Right lobe of liver (tissue), 6 donors: Measurements from ENCODE around the gene PLXNA4. TPM values are rescaled to one million over a fixed set of nuclear protein-coding genes. Genes with fewer than 3 reads are reported as not detected.
A peak's percentile ranks its signal among the peaks of the same experiment; 100 is the strongest.
"Not testable (repeated sequence)": the region's sequence is repeated elsewhere in the genome, so short reads cannot be mapped to it uniquely, and the experiment has no call there.

Experiments used
- ATAC-seq, 4 donors: fragments of 200-7000 bp; cut with Tn5 transposase; one replicate each; pipeline ENCODE4 v1.9.1; 2020; ENCODE audit warnings: mild to moderate bottlenecking in 4 of 4, moderate library complexity in 4 of 4
- DNase-seq, 3 donors: peaks; one replicate each; pipeline ENCODE4 v3.0.0-alpha.2; 2020
- H3K27ac ChIP-seq, 3 donors: fragments of 200-600 bp; one replicate each; pipeline ENCODE4 v1.8.0; 2022
- H3K27me3 ChIP-seq, 2 donors: fragments of 200-600 bp; one replicate each; pipeline ENCODE4 v1.8.0; 2022
- H3K36me3 ChIP-seq, 4 donors: fragments of 200-600 bp; sonication (generic) in 1 of 4; one replicate each; pipeline versions ENCODE4 v1.5.1 to v1.8.0; 2017 to 2022; ENCODE audit warnings: control low read depth in 1 of 4
- H3K4me1 ChIP-seq, 4 donors: fragments of 200-600 bp; sonication (generic) in 1 of 4; one replicate each; pipeline versions ENCODE4 v1.5.1 to v1.8.0; 2017 to 2022; ENCODE audit warnings: control low read depth in 1 of 4
- H3K4me3 ChIP-seq, 3 donors: fragments of 200-600 bp; one replicate each; pipeline ENCODE4 v1.8.0; 2022
- H3K9me3 ChIP-seq, 4 donors: fragments of 200-600 bp; sonication (generic) in 1 of 4; one replicate each; pipeline versions ENCODE4 v1.5.1 to v1.8.0; 2017 to 2022; ENCODE audit warnings: control low read depth in 1 of 4
- CTCF ChIP-seq, 4 donors: fragments of 200-600 bp in 3 of 4; fragments of 450-650 bp in 1 of 4; IDR thresholded peaks; one replicate each; pipeline versions ENCODE4 v1.5.1 to v1.8.0; 2016 to 2022; ENCODE audit warnings: antibody characterized with exemption in 4 of 4, mild to moderate bottlenecking in 2 of 4
- POLR2A ChIP-seq: fragments of 450-650 bp; IDR thresholded peaks from one replicate; pipeline ENCODE4 v1.6.1; 2017; ENCODE audit warnings: antibody characterized with exemption, mild to moderate bottlenecking
- WGBS: methylation state at CpG from one replicate; pipeline ENCODE4 v1.1.6; 2018; ENCODE audit warnings: low coverage, low lambda C conversion rate; ENCODE audit not compliant: insufficient coverage; ENCODE audit errors: missing lambda C conversion rate; 5-methylcytosine and 5-hydroxymethylcytosine counted together
- intact Hi-C, 2 donors: fragments of 100-400 bp; cut with DNase I; formaldehyde crosslinking; loops; one replicate each; pipeline versions ENCODE4 v1.11.2 to v1.14.1; 2022
- total RNA-seq, 6 experiments: library from RNA; depleted of rRNA in 2 of 6; stranded (reverse); fragments of >200 nt in 2 of 6; fragmentation: NEBNext Ultra II Directional in 3 of 6; extraction: Animal tissue kit (Norgen Biotek cat#: 25700) in 3 of 6; gene quantifications; one replicate each; pipeline versions ENCODE4 v1.1.0 to v1.2.4, GENCODE V29; 2016 to 2023
- donor health status: DM: no; HTN: yes; CAD: no.
- donor health status: DM: no; HTN: no; CAD: no.
- donor health status: DM: no; HTN: no; CAD: no.
- donor health status: DM: no; HTN: yes; CAD: no.
- donor health status: DM: no; HTN: yes; CAD: no.

Gene PLXNA4
- total RNA-seq, 6 experiments from 2014 or later, result 0.17 to 0.90 (median 0.30) TPM

- Histone ChIP-seq H3K4me1 (no peaks in the 10 kb centered on the region), H3K4me3 (no peak overlapping the region), H3K9me3 (no peaks in the 10 kb centered on the region), H3K36me3 (no peaks in the 10 kb centered on the region), H3K27ac (no peak overlapping the region), H3K27me3 (no peaks in the 10 kb centered on the region)
- no peak for TF ChIP-seq CTCF (IDR thresholded peaks at IDR 0.05)
- no peak for TF ChIP-seq POLR2A
- DNase-seq, result no peak
- 58% methylated on average over 3 of the region's 3 CpGs for WGBS
- intact Hi-C loops, result loop anchor here in 1 of 2 donors (5.0 to 10.0 kb wide), 2 partner anchors 66 to 187 kb away; partner anchors contain the start of gene PLXNA4
- no peak for ATAC-seq
Observed at GRCh38 chr7:132390705-132391104, 185.6 kb downstream of the PLXNA4 start.

- not testable (repeated sequence) for H3K4me3 ChIP-seq, H3K36me3 ChIP-seq, DNase-seq, H3K4me1 ChIP-seq, H3K9me3 ChIP-seq, H3K27ac ChIP-seq, H3K27me3 ChIP-seq, ATAC-seq
- 57% methylated on average over 4 of the region's 4 CpGs for WGBS
- intact Hi-C loops, result loop anchor here in 1 of 2 donors (5.0 to 10.0 kb wide), 2 partner anchors 65 to 187 kb away; partner anchors contain the start of gene PLXNA4
Observed at GRCh38 chr7:132390049-132390448, 186.2 kb downstream of the PLXNA4 start.

GRCh38 chr7:132388688-132389087 is 187.6 kb downstream of the PLXNA4 start:
- no peak for ATAC-seq
- Histone ChIP-seq H3K4me3 (no peak overlapping the region), H3K9me3 (no peaks in the 10 kb centered on the region), H3K27me3 (no peaks in the 10 kb centered on the region), H3K36me3 (no peaks in the 10 kb centered on the region), H3K4me1 (no peaks in the 10 kb centered on the region), H3K27ac (no peak overlapping the region)
- intact Hi-C loops, result no loop called here
- WGBS, result no CpG with 5 or more reads among the region's 1 CpG
- no peak for DNase-seq
- TF ChIP-seq POLR2A (no peak), CTCF (IDR thresholded peaks at IDR 0.05) (no peak)

- no peak for ATAC-seq
- H3K36me3 ChIP-seq, result no peaks in the 10 kb centered on the region
- 63% methylated on average over 2 of the region's 6 CpGs for WGBS
Observed at GRCh38 chr7:132387596-132387995, 188.7 kb downstream of the PLXNA4 start.

GRCh38 chr7:132386201-132386681 is 190.0 kb downstream of the PLXNA4 start:
- Histone ChIP-seq H3K4me1 (peaks cover 0 to 5% (median 0%) of the 10 kb centered on the region in 4 donors), H3K27ac (no peak overlapping the region), H3K9me3 (no peaks in the 10 kb centered on the region), H3K36me3 (no peaks in the 10 kb centered on the region), H3K4me3 (no peak overlapping the region), H3K27me3 (no peaks in the 10 kb centered on the region)
- DNase-seq (peak; percentile 76 to 82 (median 78)), ATAC-seq (peak; percentile 92 to 96 (median 94))
- intact Hi-C loops, result no loop called here
- TF ChIP-seq POLR2A (no peak), CTCF (IDR thresholded peaks at IDR 0.05) (no peak)
- WGBS, result 0% methylated on average over 2 of the region's 10 CpGs

More at GRCh38 chr7:132387596-132387995, 188.7 kb downstream of the PLXNA4 start:
- DNase-seq, result no peak
- TF ChIP-seq CTCF (IDR thresholded peaks at IDR 0.05), result no peak
- no peak for TF ChIP-seq POLR2A
- intact Hi-C loops, result no loop called here
- Histone ChIP-seq H3K27me3 (no peaks in the 10 kb centered on the region), H3K9me3 (no peaks in the 10 kb centered on the region), H3K4me3 (no peak overlapping the region), H3K27ac (no peak overlapping the region), H3K4me1 (no peaks in the 10 kb centered on the region)
